GM21360 (cell line): Measurements from ENCODE around the gene MEIOSIN.
"Not testable (repeated sequence)": the region's sequence is repeated elsewhere in the genome, so short reads cannot be mapped to it uniquely, and the experiment has no call there.

Experiments used
- ATAC-seq: cut with Tn5 transposase; IDR thresholded peaks from one replicate; pipeline ENCODE4 v1.9.1; 2021; ENCODE audit warnings: mild to moderate bottlenecking, moderate library complexity; ENCODE audit not compliant: unreplicated experiment

MEIOSIN gene

GRCh38 chr19:45733160-45733810 is at the start of gene MEIOSIN:
Gene MEIOSIN (plus strand): TSS chr19:45733439. CDS start chr19:45735377, 1,938 bp downstream.
- no peak for ATAC-seq

DNA sequence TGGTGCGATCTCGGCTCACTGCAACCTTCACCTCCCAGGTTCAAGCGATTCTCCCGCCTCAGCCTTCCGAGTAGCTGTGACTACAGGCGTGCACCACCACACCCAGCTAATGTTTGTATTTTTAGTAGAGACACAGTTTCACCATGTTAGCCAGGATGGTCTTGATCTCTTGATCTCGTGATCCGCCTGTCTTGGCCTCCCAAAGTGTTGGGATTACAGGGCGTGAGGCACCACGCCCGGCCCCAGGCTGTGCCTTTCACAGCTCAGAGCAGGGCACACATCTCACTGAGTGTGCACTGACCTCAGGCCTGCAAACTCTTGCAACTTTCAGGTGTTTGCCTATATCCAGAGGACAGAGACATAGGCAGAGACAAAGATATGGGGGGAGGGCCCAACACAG is 48.2 kb upstream of the MEIOSIN start:
- not testable (repeated sequence) for ATAC-seq

DNA sequence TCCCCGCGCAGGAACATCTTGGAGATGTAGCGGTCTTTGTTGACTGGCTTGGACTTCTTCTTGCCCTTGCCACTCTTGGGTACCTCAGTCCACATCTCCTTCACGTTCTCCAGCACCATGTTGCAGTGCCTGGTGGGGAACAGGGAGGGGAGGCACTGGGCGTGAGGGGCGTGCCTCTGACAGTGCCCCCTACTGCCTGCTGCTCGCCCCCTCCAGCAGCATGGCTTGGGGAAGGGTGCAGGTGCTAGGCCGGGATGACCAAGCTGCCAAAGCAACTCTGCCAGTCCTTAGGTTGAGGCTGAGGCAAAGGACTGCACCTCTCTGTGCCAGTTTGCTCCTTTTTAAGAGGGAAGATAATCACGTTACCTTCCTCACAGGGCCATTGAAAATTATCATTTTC is 45.6 kb upstream of the MEIOSIN start:
- ATAC-seq = no peak

DNA sequence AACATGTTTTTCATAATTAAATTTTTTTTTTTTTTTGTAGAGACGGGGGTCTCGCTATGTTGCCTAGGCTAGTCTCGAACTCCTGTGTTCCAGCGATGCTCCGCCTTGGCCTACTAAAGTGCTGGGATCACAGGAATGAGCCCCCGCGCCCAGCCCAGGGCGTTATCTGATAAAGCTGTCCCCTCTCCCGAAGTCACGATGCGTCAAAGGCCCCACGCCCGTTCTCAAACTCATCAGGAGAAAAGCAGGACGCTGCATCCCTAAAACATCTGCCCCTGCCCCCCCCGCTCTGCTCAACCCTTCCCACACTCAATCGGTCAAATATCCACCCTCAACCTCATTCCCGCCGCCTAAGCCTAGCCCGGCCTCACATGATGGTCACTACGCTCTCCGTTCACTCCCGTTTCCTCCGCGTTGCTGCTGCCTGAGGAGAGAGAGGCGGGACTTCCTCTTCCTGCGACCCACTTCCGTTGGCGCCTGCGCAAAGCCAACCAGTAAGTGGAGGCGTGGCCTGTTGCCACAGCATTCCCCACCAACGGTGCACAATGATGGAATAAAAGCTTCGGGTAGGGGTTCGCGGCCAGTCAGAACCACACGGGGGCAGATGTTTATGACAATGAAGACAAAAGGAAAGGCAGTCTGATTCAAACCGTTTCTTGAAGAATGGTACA is 41.6 kb upstream of the MEIOSIN start, which contains the start of gene SNRPD2:
Gene SNRPD2, minus strand, starts transcription at position 438 of the 671 bp plus-strand sequence. Its CDS starts 65 bp downstream, at position 373.
- peak; percentile 43 for ATAC-seq

DNA sequence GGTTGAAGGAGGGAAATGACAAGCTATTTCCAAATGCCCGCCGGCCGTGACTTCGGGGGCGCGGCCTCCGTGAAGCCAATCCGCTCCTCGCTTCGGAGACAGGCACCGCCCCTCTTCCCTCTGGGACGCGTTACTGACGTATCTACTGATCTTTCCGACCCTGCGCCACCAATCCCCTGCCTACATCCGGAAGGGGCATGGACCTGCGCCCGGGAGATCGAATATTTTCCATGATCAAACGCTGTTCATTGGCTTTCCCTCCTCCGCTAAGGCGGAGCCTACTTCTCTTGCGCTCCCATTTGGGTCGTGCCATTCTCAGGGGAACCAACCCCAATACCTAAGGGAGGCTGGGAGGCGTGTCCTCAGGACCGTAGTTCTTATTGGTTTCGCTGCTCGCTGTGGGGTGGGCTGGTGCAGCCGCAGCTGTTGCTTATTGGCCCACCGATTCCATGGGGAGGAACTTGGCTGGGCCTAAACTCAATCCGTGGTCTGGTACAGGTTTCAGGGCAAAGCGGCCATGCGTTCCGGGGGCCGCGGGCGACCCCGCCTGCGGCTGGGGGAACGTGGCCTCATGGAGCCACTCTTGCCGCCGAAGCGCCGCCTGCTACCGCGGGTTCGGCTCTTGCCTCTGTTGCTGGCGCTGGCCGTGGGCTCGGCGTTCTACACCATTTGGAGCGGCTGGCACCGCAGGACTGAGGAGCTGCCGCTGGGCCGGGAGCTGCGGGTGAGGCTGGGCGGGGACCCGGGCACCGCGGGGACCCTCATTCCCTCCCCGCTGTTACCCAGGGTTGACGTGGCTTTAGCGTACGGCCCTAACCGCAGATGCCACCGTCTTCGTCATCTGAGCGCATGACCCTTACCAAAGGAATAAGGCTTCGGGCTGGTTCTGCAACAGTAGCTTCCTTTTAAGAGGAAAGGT is 40.8 kb upstream of the MEIOSIN start, which contains the start of gene QPCTL:
Gene QPCTL, plus strand, starts transcription at position 480 of the 919 bp plus-strand sequence. Its CDS starts 38 bp downstream, at position 518.
- peak; percentile 75 for ATAC-seq

GRCh38 chr19:45693106-45693788 is 40.0 kb upstream of the MEIOSIN start:
- no peak for ATAC-seq

DNA sequence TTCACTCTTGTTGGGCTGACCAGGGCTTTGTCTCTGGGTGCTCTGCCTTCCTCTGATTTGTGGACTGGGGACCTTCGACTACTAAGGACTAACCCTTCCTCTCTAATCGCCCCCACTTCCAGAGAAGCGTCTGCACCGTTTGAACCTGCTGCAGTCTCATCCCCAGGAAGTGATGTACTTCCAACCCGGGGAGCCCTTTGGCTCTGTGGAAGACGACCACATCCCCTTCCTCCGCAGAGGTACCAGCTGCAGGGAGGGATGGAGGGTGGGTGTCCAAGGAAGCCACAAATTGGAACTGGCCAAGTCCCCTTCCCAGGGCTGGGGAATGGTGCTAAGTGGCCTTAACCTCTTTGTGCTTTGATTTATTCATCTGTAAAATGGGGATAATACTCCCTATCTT is 31.6 kb upstream of the MEIOSIN start:
- no peak for ATAC-seq

DNA sequence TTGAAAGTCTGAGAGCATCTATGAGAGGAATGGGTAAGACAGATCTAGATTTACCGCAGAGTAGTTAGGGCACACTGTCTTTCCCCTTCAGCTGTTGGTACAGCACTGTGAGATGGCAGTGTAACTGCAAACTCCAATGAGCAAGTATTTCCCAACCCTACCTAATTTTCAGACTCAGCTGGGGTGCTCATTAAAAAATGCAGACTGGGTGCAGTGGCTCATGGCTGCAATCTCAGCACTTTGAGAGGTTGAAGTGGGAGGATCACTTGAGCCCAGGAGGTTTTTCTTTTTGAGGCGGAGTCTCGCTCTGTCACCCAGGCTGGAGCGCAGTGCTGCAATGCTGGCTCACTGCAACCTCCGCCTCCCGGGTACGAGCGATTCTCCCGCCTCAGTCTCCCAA is 28.1 kb upstream of the MEIOSIN start:
- no peak for ATAC-seq

DNA sequence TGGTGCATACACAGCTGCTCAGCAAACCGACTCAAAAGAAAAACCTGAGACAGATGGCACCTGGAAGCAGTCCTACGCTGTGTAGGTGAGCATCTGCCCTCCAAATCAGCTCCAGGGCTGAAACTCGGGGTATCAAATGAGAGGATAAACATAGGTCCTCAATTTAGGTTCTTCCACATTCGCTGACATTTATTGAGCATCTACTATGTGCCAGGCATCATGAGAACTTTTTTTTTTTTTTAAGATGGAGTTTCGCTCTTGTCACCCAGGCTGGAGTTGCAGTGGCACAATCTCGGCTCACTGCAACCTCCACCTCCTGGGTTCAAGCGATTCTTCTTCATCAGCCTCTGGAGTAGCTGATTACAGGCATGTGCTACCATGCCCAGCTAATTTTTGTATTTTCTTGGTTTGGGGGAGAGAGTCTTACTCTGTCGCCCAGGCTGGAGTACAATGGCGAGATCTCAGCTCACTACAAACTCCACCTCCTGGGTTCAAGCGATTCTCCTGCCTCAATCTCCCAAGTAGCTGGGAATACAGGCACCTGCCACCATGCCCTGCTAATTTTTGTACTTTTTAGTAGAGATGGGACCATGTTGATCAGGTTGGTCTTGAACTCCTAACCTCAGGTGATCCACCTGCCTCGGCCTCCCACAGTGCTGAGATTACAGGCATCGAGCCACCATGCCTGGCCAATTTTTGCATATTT is 27.4 kb upstream of the MEIOSIN start:
- ATAC-seq = no peak

- no peak for ATAC-seq
These were observed 22.7 kb upstream of the MEIOSIN start for GRCh38 chr19:45710356-45711130.

DNA sequence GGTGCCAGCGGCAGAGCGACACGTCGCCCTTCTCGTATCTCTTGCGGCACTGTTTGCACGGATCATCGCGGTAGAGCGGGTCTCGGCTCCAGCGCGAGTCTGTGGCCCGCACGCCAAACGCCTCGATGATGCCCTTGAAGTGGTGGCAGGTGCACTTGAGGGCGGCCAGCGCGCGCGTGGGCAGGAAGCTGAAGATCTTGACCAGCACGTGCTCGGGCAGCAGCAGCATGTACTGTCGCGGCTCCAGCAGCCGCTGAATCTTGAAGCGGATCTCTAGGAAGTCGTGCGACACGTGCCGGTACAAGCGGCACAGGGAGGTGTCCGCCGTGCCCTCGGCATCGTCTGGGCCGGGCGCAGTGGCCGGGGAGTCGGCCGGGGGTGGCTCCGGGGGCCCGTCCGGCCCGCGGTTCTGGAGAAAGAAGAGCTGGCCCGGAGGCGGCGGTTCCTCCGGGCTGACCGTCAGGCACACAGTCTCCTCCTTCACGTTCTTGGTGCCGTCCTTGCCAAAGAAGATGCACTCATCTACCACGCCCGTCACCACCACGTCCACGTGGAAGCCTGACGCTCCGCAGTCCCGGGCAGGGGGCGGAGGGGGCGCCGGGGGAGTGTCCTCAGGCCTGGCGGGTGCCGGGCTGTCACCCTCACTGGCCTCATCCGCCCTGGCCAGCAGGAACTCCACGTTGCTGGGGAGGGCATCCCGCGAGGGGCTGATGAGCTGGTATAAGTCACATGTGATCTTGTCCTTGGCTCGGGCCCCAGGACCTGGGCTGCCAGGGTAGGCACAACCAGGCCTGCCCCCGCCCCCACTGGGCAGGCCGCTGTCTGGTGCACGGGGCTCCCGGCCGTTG is 21.2 kb upstream of the MEIOSIN start:
- ATAC-seq = no peak

GRCh38 chr19:45712699-45713067 is 20.6 kb upstream of the MEIOSIN start:
- ATAC-seq = no peak

- ATAC-seq = no peak
These were observed 20.1 kb upstream of the MEIOSIN start for GRCh38 chr19:45713141-45713540.

GRCh38 chr19:45715139-45715538 is 18.1 kb upstream of the MEIOSIN start:
- no peak for ATAC-seq

GRCh38 chr19:45716359-45717130 is 16.7 kb upstream of the MEIOSIN start:
- ATAC-seq = no peak

DNA sequence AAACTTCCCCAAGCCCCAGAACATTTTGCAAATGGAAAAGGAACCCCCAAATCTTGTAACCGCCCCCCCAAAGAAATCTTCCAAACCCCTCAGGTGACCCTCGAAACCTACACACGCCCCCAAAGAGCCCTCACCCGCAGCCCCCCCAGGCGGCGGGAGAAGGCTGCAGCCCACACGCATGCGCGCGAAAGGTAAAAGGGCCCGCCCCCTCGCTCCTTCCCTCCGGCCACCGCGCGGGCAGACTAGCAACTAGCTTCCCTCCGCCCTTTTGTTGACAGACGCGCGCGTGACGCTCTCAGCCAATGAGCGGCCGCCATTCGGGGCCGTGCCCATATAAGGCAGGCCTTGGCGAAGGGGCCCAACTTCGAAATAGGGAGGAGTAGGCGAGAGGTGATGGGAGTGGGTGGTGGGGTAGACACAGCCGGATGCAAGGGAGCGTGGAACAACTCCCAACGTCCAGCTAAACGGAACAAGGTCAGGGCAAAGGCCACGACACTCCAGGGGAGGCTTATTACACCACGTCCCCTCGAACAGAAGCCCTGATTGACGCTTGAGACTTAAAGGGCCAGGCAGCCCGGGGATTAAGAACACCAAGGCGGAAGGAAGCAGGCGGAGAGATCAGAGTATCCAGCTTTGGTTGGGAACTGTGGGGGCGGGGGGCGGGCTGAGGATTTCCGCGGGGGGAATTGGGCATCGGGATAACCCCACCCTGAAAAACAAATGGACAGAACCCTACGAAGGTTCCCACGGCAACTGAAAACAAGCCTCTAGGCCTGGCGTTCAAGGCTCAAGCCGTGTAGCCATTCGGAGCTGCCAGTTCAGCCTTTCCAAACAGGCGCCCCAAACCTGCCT is 15.9 kb upstream of the MEIOSIN start:
- peak; percentile 91 for ATAC-seq
